Stimulated activated CD4-positive, alpha-beta T cell treated with anti-CD3 and anti-CD28 coated beads, Interleukin-1b, Interleukin-23, amount 100 ng/mL, for 24 hours (primary cell): ENCODE measurements around the gene PITRM1.

Source experiments
- DNase-seq, 4 experiments: peaks; one replicate each; pipeline ENCODE4 v3.0.0-alpha.2; 2020; ENCODE audit warnings: low read depth in 4 of 4, low spot score in 1 of 4

PITRM1 gene

GRCh38 chr10:3141351-3142005, 31.1 kb downstream of the PITRM1 start:
- no peak for DNase-seq

DNA sequence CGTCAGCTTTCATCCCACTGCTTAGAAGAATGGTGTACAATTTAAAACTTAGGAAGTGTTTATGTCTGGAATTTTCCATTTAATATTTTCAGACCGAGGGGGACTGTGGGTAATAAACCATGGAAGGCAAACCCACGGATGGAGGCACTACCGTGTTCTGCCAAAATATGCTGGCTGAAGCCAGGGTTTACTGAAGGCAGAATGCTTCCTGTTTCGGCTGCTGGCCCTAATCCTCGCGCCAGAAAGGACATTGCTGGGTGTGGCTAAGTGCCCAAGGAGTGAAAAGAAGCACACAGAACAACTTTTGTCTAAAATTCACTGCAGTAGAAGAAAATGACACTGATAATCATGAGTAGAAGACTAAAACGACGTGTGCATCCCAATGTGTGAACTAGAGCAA, 32.3 kb downstream of the PITRM1 start:
- DNase-seq: no peak

GRCh38 chr10:3139216-3139910, 33.2 kb downstream of the PITRM1 start:
- DNase-seq: no peak

GRCh38 chr10:3137958-3138726, 34.4 kb downstream of the PITRM1 start:
- no peak for DNase-seq

GRCh38 chr10:3136763-3137611, 35.6 kb downstream of the PITRM1 start:
- DNase-seq: no peak

GRCh38 chr10:3136336-3136735, 36.2 kb downstream of the PITRM1 start:
- DNase-seq: no peak

DNA sequence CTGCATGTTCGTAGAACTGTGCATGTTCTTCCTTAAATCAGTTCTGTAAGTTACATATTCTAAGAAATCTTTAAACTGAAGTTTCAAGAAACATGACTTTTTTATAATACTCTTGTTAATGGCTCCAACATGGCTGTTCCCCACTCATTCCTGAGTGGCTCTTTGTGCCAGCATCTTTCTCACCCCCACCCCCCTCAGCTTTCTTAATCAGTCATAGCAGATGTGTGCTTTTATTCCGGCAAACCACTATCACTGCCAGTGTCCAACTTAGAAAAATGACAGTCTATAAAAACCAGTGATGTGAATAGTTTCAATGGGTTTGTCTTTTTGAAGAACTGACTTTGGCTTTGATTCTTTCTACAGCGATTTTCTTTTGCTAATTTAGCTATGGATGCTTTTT, 37.6 kb downstream of the PITRM1 start:
- DNase-seq: no peak

DNA sequence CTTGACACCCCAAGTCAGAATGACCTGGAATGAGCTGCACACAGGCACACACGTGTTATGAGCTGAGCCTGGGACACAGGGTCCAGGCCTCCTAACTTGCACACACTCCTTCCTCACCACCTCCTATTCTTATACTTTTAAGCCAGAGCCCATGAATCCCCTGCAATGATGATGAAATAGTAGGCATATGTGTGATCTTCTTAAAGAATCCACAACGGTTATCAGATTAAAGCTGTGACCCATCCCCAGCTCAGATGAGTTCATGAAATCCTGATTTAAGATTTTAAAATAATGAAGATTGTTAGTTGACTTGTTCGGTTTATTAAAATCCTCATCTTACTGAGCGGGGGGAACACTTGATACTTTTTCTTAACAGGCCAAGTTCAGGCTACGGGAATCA, 38.6 kb downstream of the PITRM1 start:
- no peak for DNase-seq

GRCh38 chr10:3132036-3133025, 40.3 kb downstream of the PITRM1 start:
- no peak for DNase-seq

DNA sequence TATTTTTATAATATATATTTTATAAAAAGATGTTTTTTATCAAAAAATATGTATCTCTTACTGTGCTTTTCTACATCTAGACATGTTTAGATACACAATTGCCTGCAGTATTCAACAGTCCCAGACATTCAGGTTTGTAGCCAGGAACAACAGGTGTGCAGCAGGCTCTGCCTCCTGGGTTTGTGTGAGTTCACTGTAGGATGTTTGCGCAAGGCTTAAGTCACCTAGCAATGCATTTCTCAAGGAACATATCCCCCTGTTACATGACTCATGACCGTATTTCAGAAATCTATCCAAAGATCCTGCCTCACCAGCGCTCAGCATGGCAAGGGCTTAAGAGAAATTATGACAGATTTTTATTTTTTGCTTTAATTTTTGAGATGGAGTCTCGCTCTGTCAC, 41.5 kb downstream of the PITRM1 start:
- DNase-seq: no peak

DNA sequence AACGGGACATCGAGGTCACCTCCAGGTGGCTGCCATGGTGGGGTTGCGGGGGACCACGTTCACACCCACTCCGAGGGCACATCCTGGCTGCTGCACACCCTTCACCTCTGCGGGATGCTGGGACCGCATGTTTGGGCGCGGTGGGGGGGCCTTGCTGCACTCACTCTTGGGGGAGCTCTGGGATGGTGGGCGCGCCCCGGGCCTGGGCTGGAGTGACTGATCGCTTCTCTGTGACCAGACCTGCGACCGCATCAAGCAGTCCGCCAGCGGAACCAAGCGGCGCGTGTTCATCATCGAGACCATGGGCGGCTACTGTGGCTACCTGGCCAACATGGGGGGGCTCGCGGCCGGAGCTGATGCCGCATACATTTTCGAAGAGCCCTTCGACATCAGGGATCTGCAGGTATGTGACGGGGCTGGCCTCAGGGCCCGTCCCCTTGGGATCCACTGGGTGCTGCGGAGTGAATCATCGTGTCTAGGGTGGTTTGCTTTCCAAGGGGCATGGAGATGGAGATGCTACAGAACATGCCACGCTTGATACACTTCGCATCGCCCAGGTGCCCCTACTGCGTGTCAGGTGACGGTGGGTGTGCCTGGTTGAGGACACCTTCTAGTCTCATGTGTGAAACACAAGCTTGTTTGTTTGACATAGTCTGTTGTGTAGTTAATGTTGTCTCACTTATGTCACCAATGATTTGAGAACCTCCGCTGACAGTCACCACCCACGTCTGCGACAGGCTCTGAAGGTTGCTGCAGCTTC, 42.8 kb downstream of the PITRM1 start:
- no peak for DNase-seq

DNA sequence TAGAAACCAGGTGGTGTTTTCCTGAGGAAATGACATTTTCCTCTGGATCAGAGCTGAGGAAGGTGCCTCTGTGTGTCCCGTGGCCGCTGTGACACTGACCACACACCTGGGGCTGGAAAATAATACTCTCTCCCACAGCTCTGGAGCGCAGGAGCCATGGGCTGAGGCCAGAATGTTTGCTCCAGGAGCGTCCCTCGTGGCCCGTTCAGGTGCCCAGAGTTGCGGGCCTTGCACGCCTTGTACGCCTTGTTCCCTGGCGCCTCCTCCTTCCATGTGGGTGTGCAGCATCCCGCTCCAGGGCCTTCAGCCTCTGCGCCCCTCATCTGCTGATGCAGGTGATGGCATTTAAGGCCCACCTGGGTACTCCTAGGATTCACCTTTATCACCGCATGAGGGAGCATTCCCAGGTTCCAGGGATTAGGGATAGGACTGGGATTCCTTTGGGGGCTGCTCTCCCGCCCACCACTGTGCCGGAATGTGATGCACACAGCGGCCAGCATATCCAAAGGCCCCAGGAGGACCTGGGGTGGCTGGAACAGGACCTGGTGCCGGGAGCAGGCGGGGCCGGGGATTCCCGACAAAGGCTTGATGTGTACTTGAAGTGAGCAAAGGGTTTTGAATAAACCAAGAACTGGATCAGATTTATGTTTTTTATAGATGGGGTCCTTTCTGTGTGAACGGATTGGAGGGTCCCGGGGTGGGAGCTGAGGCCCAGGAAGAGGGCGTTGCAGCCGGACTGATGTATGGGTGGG, 44.0 kb downstream of the PITRM1 start:
- no peak for DNase-seq

- DNase-seq: no peak
Observed at GRCh38 chr10:3127921-3128320, 44.7 kb downstream of the PITRM1 start.

DNA sequence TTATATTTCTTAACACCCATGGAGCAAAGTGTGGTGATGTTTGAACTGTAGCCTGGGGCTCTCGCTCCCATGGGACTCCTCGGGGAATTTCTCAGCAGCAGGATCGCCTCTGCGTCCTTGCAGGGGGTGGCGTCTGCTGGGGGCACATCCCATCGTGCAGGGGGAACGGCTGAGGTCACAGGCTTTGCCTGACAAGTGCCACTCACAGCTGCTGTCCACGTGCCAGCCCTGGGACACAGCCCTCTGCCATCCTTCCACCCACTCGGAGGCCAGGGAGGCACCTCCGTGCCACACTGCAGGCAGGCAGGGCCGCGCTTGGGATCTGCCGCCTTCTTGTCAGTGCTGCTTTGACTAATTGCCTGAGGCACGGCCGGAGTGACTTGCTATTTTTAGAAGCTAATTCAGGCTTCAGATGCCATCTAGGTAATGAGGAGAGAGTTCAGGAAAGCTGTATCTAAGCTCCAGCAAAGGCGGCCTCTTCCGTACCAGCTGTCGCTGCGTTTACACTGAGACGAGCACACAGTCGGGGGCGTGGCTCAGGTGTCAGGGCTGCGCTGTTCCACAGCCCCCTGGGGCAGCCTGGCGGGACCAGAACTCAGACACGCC, 45.7 kb downstream of the PITRM1 start:
- no peak for DNase-seq

DNA sequence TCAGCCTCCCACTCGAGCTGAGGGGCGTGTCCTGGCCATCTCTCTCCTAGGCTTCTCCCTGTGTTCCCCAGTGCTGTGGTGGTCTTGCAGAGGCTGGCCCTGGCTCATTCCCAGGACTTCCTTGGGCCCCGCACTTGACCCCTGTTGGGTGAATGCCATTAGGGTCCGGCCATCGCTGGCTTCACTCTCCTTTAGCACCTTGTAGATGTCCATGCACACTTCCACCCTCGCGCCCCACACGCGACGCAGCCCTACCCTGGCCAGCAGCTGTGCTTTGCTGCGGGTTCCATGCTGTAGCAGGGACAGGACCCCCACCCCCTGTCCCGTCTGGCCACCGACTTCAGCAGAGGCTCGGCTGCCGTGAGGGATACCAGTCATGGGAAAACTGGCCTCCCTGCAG, 46.3 kb downstream of the PITRM1 start:
- no peak for DNase-seq

DNA sequence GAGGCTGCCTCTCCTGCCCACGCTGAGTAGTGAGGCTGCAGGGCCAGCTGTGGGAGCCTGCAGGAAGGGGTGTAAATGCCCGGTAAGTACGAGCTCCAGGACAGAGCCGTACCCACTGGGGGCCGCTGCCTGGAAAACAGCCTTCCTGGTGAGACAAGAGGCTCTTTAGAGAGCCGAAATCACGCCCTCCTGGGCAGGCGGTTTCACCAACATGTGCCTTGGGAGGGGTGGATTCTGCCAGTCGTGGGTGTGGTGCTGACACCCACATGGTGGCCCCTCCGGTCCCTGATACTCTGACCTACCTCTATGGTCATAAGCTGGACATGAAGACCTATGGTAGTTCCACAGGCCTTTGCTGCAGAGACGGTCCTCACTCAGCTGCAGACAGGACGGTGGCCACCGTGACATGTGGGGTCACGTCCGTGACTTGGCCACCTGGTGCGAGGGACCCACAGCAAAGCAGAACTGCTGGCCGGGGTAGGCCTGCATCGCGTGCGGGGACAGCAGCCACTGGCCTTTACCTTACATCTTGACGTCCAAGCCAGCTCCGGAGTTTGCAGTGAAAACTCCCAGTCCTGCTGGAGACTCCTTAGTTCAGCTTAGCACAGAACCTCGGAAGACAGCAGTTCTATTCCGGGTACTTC, 46.9 kb downstream of the PITRM1 start:
- no peak for DNase-seq

DNA sequence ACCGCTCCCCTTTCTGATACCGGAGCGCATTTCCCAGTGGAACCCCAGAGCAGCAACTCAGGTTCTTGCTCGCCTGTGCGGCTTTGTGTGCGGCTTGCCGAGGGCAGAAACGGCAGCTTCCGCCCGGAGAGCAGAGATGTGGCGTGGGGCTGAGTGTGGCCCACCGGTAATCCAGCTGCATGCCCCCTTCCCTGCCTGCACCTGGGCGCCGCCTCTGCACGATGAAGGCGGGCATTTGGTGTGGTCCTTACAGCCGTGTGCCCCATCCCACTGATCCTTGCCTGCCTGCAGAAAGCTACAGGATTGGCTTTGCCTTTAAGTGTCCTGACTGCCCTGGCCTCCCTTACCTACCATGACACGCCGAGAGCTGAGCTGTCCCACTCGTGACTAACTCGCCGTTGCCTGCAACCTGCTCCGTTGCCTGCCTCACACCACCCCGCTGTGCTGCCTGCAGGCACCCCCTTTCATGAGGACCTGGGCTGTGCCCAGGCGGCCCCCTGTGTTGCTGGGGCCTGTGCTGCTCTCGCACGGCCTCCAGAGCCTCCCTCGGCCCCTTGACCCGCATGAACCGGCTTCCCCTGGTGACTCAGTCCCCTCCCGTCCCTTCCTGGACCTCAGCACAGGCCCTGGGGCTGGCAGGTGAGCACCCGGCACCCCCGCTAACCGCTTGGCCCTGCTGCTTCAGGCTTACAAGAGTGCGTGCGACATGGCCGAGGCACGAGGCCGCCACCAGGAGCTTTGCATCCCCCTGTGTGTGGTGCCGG, 48.0 kb downstream of the PITRM1 start:
- DNase-seq: no peak
